ENCODE data around the gene LRRC59.
"Not testable (repeated sequence)": the region's sequence is repeated elsewhere in the genome, so short reads cannot be mapped to it uniquely, and the experiment has no call there.

The LRRC59 gene

DNA sequence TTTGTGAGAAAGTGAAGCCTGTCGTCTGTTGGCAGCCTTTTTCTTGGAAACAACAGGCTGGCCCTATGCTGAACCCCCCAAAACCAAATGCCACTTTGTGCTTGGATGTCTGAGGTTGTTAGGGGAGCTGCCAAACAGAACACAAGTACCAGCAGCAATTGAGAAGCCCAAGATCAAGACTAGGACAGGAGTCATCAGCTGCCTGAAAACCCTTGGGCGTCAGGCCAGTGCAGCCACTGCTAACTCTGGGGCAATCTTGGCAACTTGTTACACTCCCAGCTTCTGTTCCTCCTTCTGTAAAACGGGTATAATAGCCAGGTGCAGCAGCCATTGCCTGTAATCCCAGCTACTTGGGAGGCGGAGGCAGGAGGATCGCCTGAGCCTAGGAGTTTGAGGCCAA lies 9.3 kb upstream of the LRRC59 start:
- no peak for DNase-seq (ENCODE audit: low spot score)
- TF ChIP-seq, protein P1, sequence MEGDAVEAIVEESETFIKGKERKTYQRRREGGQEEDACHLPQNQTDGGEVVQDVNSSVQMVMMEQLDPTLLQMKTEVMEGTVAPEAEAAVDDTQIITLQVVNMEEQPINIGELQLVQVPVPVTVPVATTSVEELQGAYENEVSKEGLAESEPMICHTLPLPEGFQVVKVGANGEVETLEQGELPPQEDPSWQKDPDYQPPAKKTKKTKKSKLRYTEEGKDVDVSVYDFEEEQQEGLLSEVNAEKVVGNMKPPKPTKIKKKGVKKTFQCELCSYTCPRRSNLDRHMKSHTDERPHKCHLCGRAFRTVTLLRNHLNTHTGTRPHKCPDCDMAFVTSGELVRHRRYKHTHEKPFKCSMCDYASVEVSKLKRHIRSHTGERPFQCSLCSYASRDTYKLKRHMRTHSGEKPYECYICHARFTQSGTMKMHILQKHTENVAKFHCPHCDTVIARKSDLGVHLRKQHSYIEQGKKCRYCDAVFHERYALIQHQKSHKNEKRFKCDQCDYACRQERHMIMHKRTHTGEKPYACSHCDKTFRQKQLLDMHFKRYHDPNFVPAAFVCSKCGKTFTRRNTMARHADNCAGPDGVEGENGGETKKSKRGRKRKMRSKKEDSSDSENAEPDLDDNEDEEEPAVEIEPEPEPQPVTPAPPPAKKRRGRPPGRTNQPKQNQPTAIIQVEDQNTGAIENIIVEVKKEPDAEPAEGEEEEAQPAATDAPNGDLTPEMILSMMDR (IDR thresholded peaks at IDR 0.05; ENCODE audit: extremely low read depth, missing control alignments), result no peak

DNA sequence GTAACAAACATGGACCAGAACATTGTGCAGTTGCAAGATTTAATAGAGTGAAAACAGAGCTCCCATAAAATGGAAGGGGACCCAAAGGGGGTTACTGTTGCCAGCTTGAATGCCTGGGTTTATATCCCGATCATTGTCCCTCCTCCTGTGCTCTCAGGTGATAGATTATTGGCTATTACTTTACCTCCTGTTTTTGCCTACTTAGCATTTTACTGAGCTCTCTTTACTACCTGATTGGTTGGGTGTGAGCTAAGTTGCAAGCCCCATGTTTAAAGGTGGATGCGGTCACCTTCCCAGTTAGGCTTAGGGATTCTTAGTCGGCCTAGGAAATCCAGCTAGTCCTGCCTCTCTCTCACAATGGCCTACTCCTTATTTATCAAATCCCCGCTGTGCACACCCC lies 8.0 kb upstream of the LRRC59 start:
- DNase-seq (ENCODE audit: low spot score), result not testable (repeated sequence)

DNA sequence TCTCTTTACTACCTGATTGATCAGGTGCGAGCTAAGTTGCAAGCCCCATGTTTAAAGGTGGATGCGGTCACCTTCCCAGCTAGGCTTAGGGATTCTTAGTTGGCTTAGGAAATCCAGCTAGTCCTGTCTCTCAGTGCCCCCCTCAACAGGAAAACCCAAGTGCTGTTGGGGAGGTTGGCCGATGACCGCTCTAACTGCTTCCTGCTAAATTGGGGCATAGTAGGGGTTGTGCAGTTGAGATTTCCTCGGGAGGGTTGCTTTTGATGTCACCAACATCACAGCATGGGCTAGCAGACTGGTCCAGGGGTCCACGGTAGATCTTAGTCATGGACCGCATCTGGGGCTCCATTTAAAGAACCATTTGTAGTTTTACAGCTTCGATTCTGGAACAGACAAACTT lies 2.3 kb upstream of the LRRC59 start:
- DNase-seq (ENCODE audit: low spot score), result not testable (repeated sequence)

- DNase-seq (ENCODE audit: low spot score), result not testable (repeated sequence)
Measured at GRCh38 chr17:50398672-50399071, 1.3 kb upstream of the LRRC59 start.

- DNase-seq (ENCODE audit: low spot score), result no peak
- TF ChIP-seq, protein P1 (IDR thresholded peaks at IDR 0.05; ENCODE audit: extremely low read depth, missing control alignments), result no peak
Measured at GRCh38 chr17:50397919-50398285, 579 bp upstream of the LRRC59 start.

- no peak for DNase-seq (ENCODE audit: low spot score)
- TF ChIP-seq, protein P1 (IDR thresholded peaks at IDR 0.05; ENCODE audit: extremely low read depth, missing control alignments), result no peak
Measured at GRCh38 chr17:50396261-50397110, 837 bp downstream of the LRRC59 start.

- TF ChIP-seq, protein P1 (IDR thresholded peaks at IDR 0.05; ENCODE audit: extremely low read depth, missing control alignments), result no peak
- DNase-seq (ENCODE audit: low spot score), result no peak
Measured at GRCh38 chr17:50394711-50395110, 2.6 kb downstream of the LRRC59 start.

GRCh38 chr17:50393700-50394099 lies 3.6 kb downstream of the LRRC59 start:
- TF ChIP-seq, protein P1 (IDR thresholded peaks at IDR 0.05; ENCODE audit: extremely low read depth, missing control alignments), result no peak
- DNase-seq (ENCODE audit: low spot score), result no peak

DNA sequence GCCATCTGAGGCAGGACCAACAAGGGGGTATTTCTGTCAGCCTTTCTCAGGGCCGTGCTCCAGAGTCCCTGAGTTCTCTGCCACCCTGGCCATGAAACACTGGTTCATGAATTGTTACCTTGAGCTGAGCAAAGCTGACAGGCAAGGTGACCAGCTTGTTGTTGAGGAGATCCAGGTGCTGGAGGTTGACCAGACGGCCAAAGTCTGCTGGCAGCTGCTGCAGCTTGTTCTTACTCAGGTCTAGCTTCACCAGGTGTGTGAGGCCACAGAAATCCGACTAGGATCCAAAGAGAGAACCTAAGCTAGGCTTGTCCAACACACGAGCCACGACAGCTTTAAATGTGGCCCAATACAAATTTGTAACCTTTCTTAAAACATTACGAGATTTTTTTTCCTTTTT lies 4.7 kb downstream of the LRRC59 start:
- TF ChIP-seq, protein P1 (IDR thresholded peaks at IDR 0.05; ENCODE audit: extremely low read depth, missing control alignments), result no peak
- no peak for DNase-seq (ENCODE audit: low spot score)
